Head of caudate nucleus (tissue), 42 donors: ENCODE results near the gene ASCC3.

Experiments used
- DNase-seq, 42 donors: peaks; one replicate each; pipeline versions ENCODE4 v3.0.0 to v3.0.0-alpha.2; 2020 to 2021; ENCODE audit warnings: mixed read lengths in 7 of 42
- intact Hi-C: fragments of 100-400 bp; cut with DNase I; formaldehyde crosslinking; loops from one replicate; pipeline ENCODE4 v1.15.0; 2022

Gene ASCC3

GRCh38 chr6:100464903-100465700 is 416.0 kb downstream of the ASCC3 start, which contains the start of gene SIM1:
TSS of gene SIM1 (minus strand) at chr6:100464921. CDS start at chr6:100463468, 1,453 bp downstream.
- DNase-seq: peak in 4 of 42 donors; percentile 20 to 47 (median 38)

GRCh38 chr6:100464162-100464851 is 416.8 kb downstream of the ASCC3 start:
- no peak for DNase-seq
- intact Hi-C loops: loop anchor here (10.0 kb wide), 1 partner anchor 870 kb away; no protein-coding TSS in a partner anchor

More at GRCh38 chr6:100464903-100465700, 416.0 kb downstream of the ASCC3 start, which contains the start of gene SIM1:
- intact Hi-C loops: loop anchor here (10.0 kb wide), 1 partner anchor 870 kb away; no protein-coding TSS in a partner anchor

- no peak for DNase-seq
- intact Hi-C loops: loop anchor here (10.0 kb wide), 1 partner anchor 869 kb away; no protein-coding TSS in a partner anchor
Observed at GRCh38 chr6:100463630-100464161, 417.4 kb downstream of the ASCC3 start.

- intact Hi-C loops: loop anchor here (10.0 kb wide), 1 partner anchor 868 kb away; no protein-coding TSS in a partner anchor
- DNase-seq: no peak
Observed at GRCh38 chr6:100462706-100463629, 418.2 kb downstream of the ASCC3 start.

GRCh38 chr6:100461917-100462705 is 419.0 kb downstream of the ASCC3 start:
- no peak for DNase-seq
- intact Hi-C loops: loop anchor here (10.0 kb wide), 1 partner anchor 867 kb away; no protein-coding TSS in a partner anchor

- no peak for DNase-seq
- intact Hi-C loops: loop anchor here (10.0 kb wide), 1 partner anchor 867 kb away; no protein-coding TSS in a partner anchor
Observed at GRCh38 chr6:100461278-100461916, 419.7 kb downstream of the ASCC3 start.

GRCh38 chr6:100460650-100461204 is 420.4 kb downstream of the ASCC3 start:
- intact Hi-C loops: loop anchor here (10.0 kb wide), 1 partner anchor 866 kb away; no protein-coding TSS in a partner anchor
- DNase-seq: no peak

- no peak for DNase-seq
- intact Hi-C loops: loop anchor here (10.0 kb wide), 1 partner anchor 865 kb away; no protein-coding TSS in a partner anchor
Observed at GRCh38 chr6:100459592-100460184, 421.4 kb downstream of the ASCC3 start.

GRCh38 chr6:100458841-100459591 is 422.1 kb downstream of the ASCC3 start:
- DNase-seq: no peak
- intact Hi-C loops: no loop called here
